Hepatocyte (in vitro differentiated cells): Measurements from ENCODE around the gene NDUFAF7. TPM values are rescaled to one million over a fixed set of nuclear protein-coding genes. Genes with fewer than 3 reads are reported as not detected.

Source experiments
- DNase-seq: peaks from one replicate; pipeline ENCODE4 v3.0.0-alpha.2; 2016; ENCODE audit warnings: low spot score
- H2AFZ ChIP-seq: fragments of 200-600 bp; sonication (generic); 2 replicates; pipeline ENCODE4 v1.6.0; 2016; ENCODE audit warnings: antibody characterized with exemption, mild to moderate bottlenecking
- H3K27ac ChIP-seq: fragments of 200-600 bp; sonication (generic); 2 replicates; pipeline ENCODE4 v1.5.1; 2016; ENCODE audit warnings: mild to moderate bottlenecking
- H3K27me3 ChIP-seq: fragments of 200-600 bp; sonication (generic); 2 replicates; pipeline ENCODE4 v1.6.1; 2016
- H3K36me3 ChIP-seq: fragments of 200-600 bp; sonication (generic); replicated peaks from 2 replicates; pipeline ENCODE4 v1.5.1; 2016; ENCODE audit warnings: low read depth; ENCODE audit not compliant: insufficient read depth
- H3K4me1 ChIP-seq: fragments of 200-600 bp; sonication (generic); 2 replicates; pipeline ENCODE4 v1.5.1; 2016; ENCODE audit warnings: mild to moderate bottlenecking, moderate library complexity; ENCODE audit not compliant: insufficient read depth
- H3K4me2 ChIP-seq: fragments of 200-600 bp; sonication (generic); 2 replicates; pipeline ENCODE4 v1.6.0; 2016
- H3K4me3 ChIP-seq: fragments of 200-600 bp; sonication (generic); 2 replicates; pipeline ENCODE4 v1.5.1; 2016; ENCODE audit warnings: mild to moderate bottlenecking
- H3K79me2 ChIP-seq: fragments of 200-600 bp; sonication (generic); 2 replicates; pipeline ENCODE4 v1.6.0; 2017; ENCODE audit warnings: mild to moderate bottlenecking
- H3K9me2 ChIP-seq: fragments of 200-600 bp; sonication (generic); replicated peaks from 2 replicates; pipeline ENCODE4 v1.6.0; 2017; ENCODE audit warnings: mild to moderate bottlenecking; ENCODE audit not compliant: insufficient read depth
- H3K9me3 ChIP-seq: fragments of 200-600 bp; sonication (generic); 2 replicates; pipeline ENCODE4 v1.5.1; 2016; ENCODE audit warnings: low read depth, mild to moderate bottlenecking
- H4K20me1 ChIP-seq: fragments of 200-600 bp; sonication (generic); 2 replicates; pipeline ENCODE4 v1.6.0; 2016; ENCODE audit warnings: mild to moderate bottlenecking; ENCODE audit not compliant: insufficient read depth, poor library complexity, severe bottlenecking
- EZH2 ChIP-seq: fragments of 200-600 bp; sonication (generic); IDR thresholded peaks from 2 replicates; pipeline ENCODE4 v1.6.1; 2016; ENCODE audit warnings: antibody characterized with exemption, mild to moderate bottlenecking, borderline replicate concordance
- EZH2phosphoT487 ChIP-seq: fragments of 200-600 bp; sonication (generic); IDR thresholded peaks from one replicate; pipeline ENCODE4 v1.6.1; 2018; ENCODE audit warnings: antibody characterized with exemption, mild to moderate bottlenecking, low read depth, moderate library complexity; ENCODE audit not compliant: unreplicated experiment, severe bottlenecking
- polyA plus RNA-seq: library from polyadenylated mRNA; unstranded; fragments of >200 nt; fragmentation: Nextera tagmentation; extraction: Ambion mirVana; gene quantifications from 2 replicates; pipeline ENCODE4 v1.2.1, GENCODE V29; 2016
- total RNA-seq: library from RNA; depleted of rRNA; stranded (reverse); fragments of >200 nt; gene quantifications from 2 replicates; pipeline ENCODE4 v1.2.3, GENCODE V29; 2014
- TF ChIP-seq, protein P1 (sequence below): fragments of 200-600 bp; sonication (generic); IDR thresholded peaks from 2 replicates; pipeline ENCODE4 v1.5.1; 2016; ENCODE audit warnings: antibody characterized with exemption, mild to moderate bottlenecking; ENCODE audit not compliant: poor library complexity

NDUFAF7 gene
- total and polyA plus RNA-seq, 2 experiments from 2014 or later = 11.8 to 14.7 TPM

DNA sequence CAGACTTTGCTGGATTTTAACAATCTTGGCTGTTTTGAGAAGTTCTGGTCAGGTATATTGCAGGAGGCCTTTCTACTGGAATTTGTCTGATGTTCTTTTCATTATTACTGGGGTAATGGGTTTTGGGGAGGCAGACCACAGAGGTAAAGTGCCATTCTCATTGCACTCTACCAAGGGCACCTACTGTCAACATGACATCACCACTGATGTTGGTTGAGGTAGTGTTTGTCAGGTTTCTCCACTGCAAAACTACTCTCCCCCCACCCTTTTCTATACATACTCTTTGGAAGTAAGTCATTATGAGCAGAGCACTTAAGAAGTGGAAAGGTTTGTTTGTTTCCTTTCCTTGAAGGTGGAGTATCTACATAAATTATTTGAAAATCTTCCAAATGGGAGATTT, 66.2 kb downstream of the NDUFAF7 start:
- DNase-seq = no peak
- peaks cover 13% of the 10 kb centered on the region for H4K20me1 ChIP-seq
- TF ChIP-seq EZH2phosphoT487 (no peak), EZH2 (no peak)
- TF ChIP-seq, protein P1, sequence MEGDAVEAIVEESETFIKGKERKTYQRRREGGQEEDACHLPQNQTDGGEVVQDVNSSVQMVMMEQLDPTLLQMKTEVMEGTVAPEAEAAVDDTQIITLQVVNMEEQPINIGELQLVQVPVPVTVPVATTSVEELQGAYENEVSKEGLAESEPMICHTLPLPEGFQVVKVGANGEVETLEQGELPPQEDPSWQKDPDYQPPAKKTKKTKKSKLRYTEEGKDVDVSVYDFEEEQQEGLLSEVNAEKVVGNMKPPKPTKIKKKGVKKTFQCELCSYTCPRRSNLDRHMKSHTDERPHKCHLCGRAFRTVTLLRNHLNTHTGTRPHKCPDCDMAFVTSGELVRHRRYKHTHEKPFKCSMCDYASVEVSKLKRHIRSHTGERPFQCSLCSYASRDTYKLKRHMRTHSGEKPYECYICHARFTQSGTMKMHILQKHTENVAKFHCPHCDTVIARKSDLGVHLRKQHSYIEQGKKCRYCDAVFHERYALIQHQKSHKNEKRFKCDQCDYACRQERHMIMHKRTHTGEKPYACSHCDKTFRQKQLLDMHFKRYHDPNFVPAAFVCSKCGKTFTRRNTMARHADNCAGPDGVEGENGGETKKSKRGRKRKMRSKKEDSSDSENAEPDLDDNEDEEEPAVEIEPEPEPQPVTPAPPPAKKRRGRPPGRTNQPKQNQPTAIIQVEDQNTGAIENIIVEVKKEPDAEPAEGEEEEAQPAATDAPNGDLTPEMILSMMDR = no peak
- no peaks in the 10 kb centered on the region for H3K36me3 ChIP-seq
- H3K4me1 ChIP-seq = no peaks in the 10 kb centered on the region
- no peaks in the 10 kb centered on the region for H3K9me3 ChIP-seq
- no peak overlapping the region for H3K4me3 ChIP-seq
- no peak overlapping the region for H3K4me2 ChIP-seq
- no peaks in the 10 kb centered on the region for H3K27me3 ChIP-seq
- H3K79me2 ChIP-seq = peaks cover 89% of the 10 kb centered on the region
- H3K9me2 ChIP-seq = no peaks in the 10 kb centered on the region
- no peak overlapping the region for H3K27ac ChIP-seq
- no peak overlapping the region for H2AFZ ChIP-seq

Other genes starting within 250 kb of the NDUFAF7 start
- gene HEATR5B, start 147.3 kb upstream of the NDUFAF7 start, total RNA-seq = 24.1 and 25.1 TPM in 2 replicates
- gene HEATR5B, start 147.3 kb upstream of the NDUFAF7 start, polyA plus RNA-seq = 5.1 and 8.7 TPM in 2 replicates
- gene GPATCH11, start 147.1 kb upstream of the NDUFAF7 start, total RNA-seq = 4.3 and 7.0 TPM in 2 replicates
- gene GPATCH11, start 147.1 kb upstream of the NDUFAF7 start, polyA plus RNA-seq = 2.8 and 3.1 TPM in 2 replicates
- gene EIF2AK2, start 74.7 kb upstream of the NDUFAF7 start, total RNA-seq = 35.6 and 38.4 TPM in 2 replicates
- gene EIF2AK2, start 74.7 kb upstream of the NDUFAF7 start, polyA plus RNA-seq = 22.2 and 27.8 TPM in 2 replicates
- gene SULT6B1, start 43.0 kb upstream of the NDUFAF7 start, total RNA-seq = not detected in 2 replicates
- gene SULT6B1, start 43.0 kb upstream of the NDUFAF7 start, polyA plus RNA-seq = not detected in 2 replicates
- gene CEBPZOS, start 35.2 kb upstream of the NDUFAF7 start, total RNA-seq = 11.0 and 14.8 TPM in 2 replicates
- 13.7 and 17.1 TPM in 2 replicates for gene CEBPZOS, start 35.2 kb upstream of the NDUFAF7 start, polyA plus RNA-seq
- gene CEBPZ, start 62 bp upstream of the NDUFAF7 start, total RNA-seq = 40.3 and 49.7 TPM in 2 replicates
- 15.4 and 21.5 TPM in 2 replicates for gene CEBPZ, start 62 bp upstream of the NDUFAF7 start, polyA plus RNA-seq
- gene PRKD3, start 93.2 kb downstream of the NDUFAF7 start, total RNA-seq = 35.9 and 36.4 TPM in 2 replicates
- 17.3 and 20.7 TPM in 2 replicates for gene PRKD3, start 93.2 kb downstream of the NDUFAF7 start, polyA plus RNA-seq
- gene QPCT, start 113.0 kb downstream of the NDUFAF7 start, total RNA-seq = 2.0 TPM in 1 of 2 replicates, not detected in the other
- gene QPCT, start 113.0 kb downstream of the NDUFAF7 start, polyA plus RNA-seq = 0.36 and 0.81 TPM in 2 replicates